NCI-H2081 (cell line): ENCODE data around the gene SLC17A6.
A peak's percentile ranks its signal among the peaks of the same experiment; 100 is the strongest.

Experiments used
- DNase-seq, 2 experiments: peaks; one replicate each; lab custom pipeline; 2025; lab: John Stamatoyannopoulos, UW

The SLC17A6 gene

GRCh38 chr11:22337596-22338485, at the start of gene SLC17A6:
TSS of gene SLC17A6 (plus strand) at chr11:22338381. CDS start at chr11:22338534, 153 bp downstream.
- no peak for DNase-seq

GRCh38 chr11:22302368-22302767, 35.8 kb upstream of the SLC17A6 start:
- no peak for DNase-seq

GRCh38 chr11:22304337-22304961, 33.7 kb upstream of the SLC17A6 start:
- DNase-seq = peak; percentile 25 to 46

GRCh38 chr11:22317656-22318055, 20.5 kb upstream of the SLC17A6 start:
- DNase-seq = no peak

GRCh38 chr11:22331771-22332170, 6.4 kb upstream of the SLC17A6 start:
- no peak for DNase-seq

GRCh38 chr11:22336587-22336986, 1.6 kb upstream of the SLC17A6 start:
- no peak for DNase-seq

- no peak for DNase-seq
Observed at GRCh38 chr11:22339611-22340010, 1.4 kb downstream of the SLC17A6 start.

- no peak for DNase-seq
Observed at GRCh38 chr11:22340235-22340634, 2.1 kb downstream of the SLC17A6 start.

- no peak for DNase-seq
Observed at GRCh38 chr11:22340701-22341587, 2.8 kb downstream of the SLC17A6 start.

GRCh38 chr11:22341588-22341931, 3.4 kb downstream of the SLC17A6 start:
- no peak for DNase-seq

GRCh38 chr11:22342211-22343031, 4.2 kb downstream of the SLC17A6 start:
- no peak for DNase-seq

GRCh38 chr11:22343032-22343324, 4.8 kb downstream of the SLC17A6 start:
- DNase-seq = no peak

- DNase-seq = no peak
Observed at GRCh38 chr11:22343371-22344032, 5.3 kb downstream of the SLC17A6 start.

- no peak for DNase-seq
Observed at GRCh38 chr11:22344081-22344480, 5.9 kb downstream of the SLC17A6 start.

GRCh38 chr11:22346282-22346681, 8.1 kb downstream of the SLC17A6 start:
- DNase-seq = no peak

GRCh38 chr11:22347857-22348487, 9.8 kb downstream of the SLC17A6 start:
- DNase-seq = no peak

GRCh38 chr11:22349491-22349890, 11.3 kb downstream of the SLC17A6 start:
- no peak for DNase-seq

- no peak for DNase-seq
Observed at GRCh38 chr11:22359295-22359694, 21.1 kb downstream of the SLC17A6 start.

- DNase-seq = no peak
Observed at GRCh38 chr11:22371160-22371559, 33.0 kb downstream of the SLC17A6 start.

- no peak for DNase-seq
Observed at GRCh38 chr11:22387126-22387525, 48.9 kb downstream of the SLC17A6 start.
